Body of pancreas (tissue), 4 donors: ENCODE results near the gene IGF1R.

Experiments used
- POLR2A ChIP-seq, 3 donors: fragments of 450-650 bp; IDR thresholded peaks; one replicate each; pipeline ENCODE4 v1.6.1; 2016; ENCODE audit warnings: antibody characterized with exemption in 3 of 3, mild to moderate bottlenecking in 2 of 3
- TF ChIP-seq, protein P1 (sequence below), 7 experiments: fragments of 450-650 bp in 4 of 7; fragments of 200-600 bp in 3 of 7; sonication (generic) in 3 of 7; IDR thresholded peaks; one replicate each; pipeline ENCODE4 v1.5.1; 2016 to 2019; ENCODE audit warnings: antibody characterized with exemption in 7 of 7

DNA sequence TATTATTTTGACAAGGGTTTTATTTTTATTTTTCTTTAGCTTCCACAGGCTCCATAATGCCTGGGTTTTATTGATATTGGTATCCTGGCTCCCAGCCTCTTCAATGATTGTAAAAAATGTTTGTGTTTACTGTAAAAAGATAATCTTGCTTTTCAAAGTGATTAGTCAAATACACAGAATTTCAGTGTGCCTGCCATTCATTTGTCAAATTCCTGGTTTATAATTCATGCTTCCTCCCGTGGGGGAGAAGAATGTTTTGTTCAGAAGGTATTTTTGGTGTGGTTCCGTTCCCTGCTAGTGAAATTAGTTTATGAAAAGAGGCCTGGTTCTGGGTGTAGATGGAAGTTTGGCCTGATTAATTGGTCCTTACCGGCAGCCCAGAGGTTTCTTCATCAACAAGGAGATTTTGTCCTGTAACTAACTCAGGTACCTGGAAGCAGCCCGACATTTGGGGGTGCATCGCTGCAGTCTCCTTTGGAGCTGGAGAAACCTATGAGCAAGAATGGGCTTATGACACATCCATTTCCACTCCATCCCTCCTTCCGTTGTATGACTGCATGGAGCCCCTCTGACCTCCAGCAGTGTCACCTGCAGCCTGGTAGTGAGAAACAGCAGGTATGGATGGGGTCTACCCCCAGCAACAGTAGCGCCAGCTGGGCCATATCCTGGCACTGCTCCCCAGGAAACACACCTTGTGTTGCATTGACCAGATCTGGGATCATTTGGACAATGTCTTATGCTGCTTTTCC is 257.8 kb downstream of the IGF1R start:
- TF ChIP-seq, protein P1, sequence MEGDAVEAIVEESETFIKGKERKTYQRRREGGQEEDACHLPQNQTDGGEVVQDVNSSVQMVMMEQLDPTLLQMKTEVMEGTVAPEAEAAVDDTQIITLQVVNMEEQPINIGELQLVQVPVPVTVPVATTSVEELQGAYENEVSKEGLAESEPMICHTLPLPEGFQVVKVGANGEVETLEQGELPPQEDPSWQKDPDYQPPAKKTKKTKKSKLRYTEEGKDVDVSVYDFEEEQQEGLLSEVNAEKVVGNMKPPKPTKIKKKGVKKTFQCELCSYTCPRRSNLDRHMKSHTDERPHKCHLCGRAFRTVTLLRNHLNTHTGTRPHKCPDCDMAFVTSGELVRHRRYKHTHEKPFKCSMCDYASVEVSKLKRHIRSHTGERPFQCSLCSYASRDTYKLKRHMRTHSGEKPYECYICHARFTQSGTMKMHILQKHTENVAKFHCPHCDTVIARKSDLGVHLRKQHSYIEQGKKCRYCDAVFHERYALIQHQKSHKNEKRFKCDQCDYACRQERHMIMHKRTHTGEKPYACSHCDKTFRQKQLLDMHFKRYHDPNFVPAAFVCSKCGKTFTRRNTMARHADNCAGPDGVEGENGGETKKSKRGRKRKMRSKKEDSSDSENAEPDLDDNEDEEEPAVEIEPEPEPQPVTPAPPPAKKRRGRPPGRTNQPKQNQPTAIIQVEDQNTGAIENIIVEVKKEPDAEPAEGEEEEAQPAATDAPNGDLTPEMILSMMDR (IDR thresholded peaks at IDR 0.05): no peak
- TF ChIP-seq POLR2A (IDR thresholded peaks at IDR 0.05): no peak
